Hematopoietic multipotent progenitor cell treated with erythropoietin and hydrocortisone succinate and interleukin-3 and kit ligand, for 4 days (in vitro differentiated cells): ENCODE measurements around the gene CAPN9.
"Not testable (repeated sequence)": the region's sequence is repeated elsewhere in the genome, so short reads cannot be mapped to it uniquely, and the experiment has no call there.

ENCODE experiments used
- DNase-seq: peaks from one replicate; pipeline ENCODE4 v3.0.0-alpha.2; 2015

Gene CAPN9, protein sequence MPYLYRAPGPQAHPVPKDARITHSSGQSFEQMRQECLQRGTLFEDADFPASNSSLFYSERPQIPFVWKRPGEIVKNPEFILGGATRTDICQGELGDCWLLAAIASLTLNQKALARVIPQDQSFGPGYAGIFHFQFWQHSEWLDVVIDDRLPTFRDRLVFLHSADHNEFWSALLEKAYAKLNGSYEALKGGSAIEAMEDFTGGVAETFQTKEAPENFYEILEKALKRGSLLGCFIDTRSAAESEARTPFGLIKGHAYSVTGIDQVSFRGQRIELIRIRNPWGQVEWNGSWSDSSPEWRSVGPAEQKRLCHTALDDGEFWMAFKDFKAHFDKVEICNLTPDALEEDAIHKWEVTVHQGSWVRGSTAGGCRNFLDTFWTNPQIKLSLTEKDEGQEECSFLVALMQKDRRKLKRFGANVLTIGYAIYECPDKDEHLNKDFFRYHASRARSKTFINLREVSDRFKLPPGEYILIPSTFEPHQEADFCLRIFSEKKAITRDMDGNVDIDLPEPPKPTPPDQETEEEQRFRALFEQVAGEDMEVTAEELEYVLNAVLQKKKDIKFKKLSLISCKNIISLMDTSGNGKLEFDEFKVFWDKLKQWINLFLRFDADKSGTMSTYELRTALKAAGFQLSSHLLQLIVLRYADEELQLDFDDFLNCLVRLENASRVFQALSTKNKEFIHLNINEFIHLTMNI

DNA sequence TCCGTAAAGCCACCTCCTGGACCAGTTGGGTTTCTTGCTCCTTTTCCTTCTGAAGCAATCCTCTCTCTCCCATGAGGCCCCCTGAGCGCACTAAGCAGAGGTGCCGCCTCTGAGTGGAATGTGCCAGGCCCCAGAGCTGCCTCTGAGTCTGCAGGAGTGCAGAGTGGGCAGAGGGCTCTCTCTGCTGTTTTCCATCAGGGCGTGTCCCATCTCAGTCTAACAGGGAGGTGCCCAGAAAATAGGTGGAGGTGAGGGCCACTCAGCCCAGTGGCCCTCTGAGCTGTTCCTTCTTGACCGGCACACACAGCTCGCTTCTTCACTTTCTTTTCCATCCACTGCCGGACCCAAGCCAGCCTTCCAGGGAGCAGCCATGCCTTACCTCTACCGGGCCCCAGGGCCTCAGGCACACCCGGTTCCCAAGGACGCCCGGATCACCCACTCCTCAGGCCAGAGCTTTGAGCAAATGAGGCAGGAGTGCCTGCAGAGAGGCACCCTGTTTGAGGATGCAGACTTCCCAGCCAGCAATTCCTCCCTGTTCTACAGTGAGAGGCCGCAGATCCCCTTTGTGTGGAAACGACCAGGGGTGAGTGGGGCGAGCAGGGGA lies at the start of gene CAPN9:
TSS of gene CAPN9 (plus strand) at position 262 of the 604 bp plus-strand sequence. CDS start at position 371, 109 bp downstream.
- DNase-seq: no peak

DNA sequence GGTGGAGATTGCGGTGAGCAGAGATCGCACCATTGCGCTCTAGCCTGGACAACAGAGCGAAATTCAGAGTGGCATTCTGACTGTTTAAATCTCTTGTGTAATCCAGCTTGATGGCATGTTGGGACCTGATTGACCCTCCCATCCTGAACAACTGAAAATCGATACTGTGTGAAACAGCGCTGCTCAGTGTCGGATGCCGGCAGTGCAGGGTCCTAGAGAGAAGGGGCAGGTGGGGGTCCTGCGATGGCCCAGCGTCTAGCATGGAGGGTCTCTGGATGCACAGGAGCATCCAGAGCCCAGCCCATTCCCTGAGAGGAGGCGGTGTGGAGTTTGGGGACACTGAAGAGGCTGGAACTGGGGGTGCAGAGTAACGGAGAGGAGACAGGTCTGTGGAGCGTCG lies 49.1 kb upstream of the CAPN9 start:
- no peak for DNase-seq

DNA sequence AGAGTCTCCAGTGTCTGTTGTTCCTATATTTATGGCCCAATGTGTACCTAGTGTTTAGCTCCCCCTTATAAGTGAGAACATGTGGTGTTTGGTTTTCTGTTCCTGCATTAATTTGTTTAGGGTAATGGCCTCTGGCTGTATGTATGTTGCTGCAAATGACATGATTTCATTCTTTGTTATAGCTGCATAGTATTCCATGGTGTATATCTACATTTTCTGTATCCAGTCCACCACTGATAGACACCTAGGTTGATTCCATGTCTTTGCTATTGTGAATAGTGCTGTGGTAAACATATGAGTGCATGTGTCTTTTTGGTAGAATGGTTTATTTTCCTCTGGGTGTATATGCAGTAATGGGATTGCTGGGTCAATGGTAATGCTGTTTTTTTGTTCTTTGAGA lies 48.2 kb upstream of the CAPN9 start:
- not testable (repeated sequence) for DNase-seq

DNA sequence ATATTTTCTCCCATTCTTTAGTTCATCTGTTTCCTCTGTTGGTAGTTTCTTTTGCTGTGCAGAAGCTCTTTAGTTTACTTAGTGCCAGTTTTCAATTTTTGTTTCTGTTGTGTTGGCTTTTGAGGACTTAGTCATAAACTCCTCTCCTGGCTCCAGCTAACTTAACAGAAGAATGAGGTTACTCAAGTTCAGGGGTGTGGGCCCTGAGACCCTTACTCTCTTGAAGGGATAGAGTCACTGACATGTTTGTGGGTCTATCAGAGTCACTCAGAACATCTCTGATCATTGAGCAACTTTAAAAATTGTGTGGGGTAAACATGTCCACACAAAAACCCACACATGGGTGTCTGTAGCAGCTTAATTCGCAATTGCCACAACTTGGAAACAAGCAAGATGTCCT lies 47.5 kb upstream of the CAPN9 start:
- no peak for DNase-seq

DNA sequence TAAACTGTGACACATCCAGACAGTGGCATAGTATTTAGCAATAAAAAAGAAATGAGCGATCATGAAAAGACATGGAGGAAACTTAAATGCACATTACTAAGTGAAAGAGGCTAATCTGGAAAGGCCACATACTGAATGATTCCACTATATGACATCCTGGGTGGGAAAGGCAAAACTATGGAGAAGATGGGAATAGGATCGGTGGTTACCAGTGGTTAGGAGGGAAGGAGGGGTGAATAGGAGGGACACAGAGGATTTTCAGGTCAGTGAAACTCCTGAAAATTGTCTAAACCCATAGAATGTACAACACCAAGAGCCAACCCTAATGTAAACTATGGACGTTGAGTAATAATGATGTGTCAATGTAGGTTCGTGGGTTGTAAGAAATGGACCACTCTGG lies 47.1 kb upstream of the CAPN9 start:
- DNase-seq: no peak

DNA sequence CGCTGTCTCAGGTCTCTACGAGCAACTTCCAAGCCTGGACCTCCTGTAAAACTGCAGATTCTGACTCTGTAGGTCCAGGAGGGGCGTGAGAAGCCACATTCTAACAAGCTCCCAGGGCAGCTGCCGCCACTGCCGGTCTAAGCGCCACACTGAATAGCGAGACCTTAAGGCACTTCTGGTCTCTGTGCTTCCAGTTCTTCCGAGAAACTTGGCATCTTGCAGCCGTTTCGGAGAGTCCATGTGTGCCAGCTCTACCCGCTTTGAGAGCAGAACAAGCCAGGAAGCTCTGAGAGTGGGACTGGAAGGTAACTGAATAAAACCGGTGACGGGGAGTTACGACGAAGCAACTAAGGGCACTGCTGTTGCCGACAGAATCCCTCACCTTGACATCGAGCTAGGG lies 45.8 kb upstream of the CAPN9 start:
- DNase-seq: no peak

DNA sequence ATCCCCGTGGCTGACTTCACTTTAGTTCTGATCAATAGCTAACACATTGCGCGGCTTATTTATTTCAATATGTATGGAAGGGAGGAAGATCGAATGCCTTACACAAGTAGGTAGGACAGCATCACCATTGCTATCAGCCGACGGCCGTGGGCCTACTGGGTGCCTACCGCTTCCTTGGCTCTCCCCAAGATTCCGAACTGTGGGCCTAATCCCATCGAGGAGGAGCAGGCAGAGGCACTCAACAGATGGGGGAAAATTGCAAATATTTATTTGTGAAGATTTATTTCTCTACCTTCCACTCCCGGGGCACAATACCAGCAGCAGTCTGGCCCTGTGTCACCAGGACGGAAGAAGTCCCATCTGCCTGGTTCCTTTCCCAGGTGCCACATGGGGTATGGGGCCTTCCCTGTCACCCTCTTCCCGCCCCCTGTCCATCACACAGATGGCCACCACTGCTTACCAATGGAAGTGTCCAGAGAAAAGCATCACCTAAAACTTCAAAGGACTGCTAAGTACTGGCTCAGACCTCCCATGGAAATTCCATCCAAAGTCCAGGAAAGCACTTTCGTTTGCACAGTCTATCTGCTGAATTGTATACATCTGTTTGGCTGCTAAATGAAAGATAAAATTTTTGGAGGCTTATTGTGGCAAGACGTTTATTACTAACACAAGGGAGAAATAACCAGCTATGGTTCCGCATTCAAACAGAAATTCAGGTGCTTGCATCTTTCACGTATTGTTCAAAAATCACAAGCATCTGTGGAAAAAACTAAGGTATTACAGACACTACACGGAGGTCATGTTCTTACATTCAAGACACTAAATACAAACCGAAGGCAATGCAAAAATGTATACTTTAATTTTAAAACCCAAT lies 45.1 kb upstream of the CAPN9 start:
- DNase-seq: no peak

DNA sequence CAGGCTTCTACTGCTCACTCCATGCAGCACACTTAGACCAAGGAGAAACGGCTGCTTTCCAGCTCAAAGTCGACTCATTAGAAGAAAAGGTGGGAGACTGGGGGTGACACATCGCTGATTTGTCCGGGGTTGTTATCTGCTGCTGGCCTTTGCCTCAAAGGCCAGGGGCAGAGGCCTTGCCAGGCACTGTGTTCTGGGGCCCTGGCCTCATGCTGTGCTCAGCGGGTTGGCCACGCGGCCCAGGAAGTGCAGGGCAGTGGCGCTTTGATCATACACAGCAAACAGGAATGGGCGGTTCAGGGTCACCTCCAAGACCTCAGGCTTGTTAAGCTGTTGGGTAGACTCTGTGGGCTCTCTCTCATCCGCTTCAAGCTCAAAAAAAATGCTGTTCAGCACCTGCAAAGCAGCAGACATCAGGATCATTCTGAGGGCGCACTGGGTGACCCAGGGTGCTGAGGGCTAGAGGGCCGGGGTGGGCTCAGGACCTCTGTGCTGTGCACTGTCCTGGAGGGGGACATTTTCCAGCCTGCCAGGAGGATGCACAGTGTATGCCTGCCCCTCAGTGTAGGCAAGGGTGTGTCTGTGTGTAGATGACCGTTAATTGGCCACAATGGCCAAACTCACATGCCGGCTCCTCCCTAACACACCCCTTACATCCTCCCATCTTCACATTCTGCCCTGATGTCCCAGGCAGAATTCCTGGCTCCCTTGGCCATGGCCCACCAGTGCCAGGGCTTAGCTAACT lies 44.1 kb upstream of the CAPN9 start:
- DNase-seq: no peak

DNA sequence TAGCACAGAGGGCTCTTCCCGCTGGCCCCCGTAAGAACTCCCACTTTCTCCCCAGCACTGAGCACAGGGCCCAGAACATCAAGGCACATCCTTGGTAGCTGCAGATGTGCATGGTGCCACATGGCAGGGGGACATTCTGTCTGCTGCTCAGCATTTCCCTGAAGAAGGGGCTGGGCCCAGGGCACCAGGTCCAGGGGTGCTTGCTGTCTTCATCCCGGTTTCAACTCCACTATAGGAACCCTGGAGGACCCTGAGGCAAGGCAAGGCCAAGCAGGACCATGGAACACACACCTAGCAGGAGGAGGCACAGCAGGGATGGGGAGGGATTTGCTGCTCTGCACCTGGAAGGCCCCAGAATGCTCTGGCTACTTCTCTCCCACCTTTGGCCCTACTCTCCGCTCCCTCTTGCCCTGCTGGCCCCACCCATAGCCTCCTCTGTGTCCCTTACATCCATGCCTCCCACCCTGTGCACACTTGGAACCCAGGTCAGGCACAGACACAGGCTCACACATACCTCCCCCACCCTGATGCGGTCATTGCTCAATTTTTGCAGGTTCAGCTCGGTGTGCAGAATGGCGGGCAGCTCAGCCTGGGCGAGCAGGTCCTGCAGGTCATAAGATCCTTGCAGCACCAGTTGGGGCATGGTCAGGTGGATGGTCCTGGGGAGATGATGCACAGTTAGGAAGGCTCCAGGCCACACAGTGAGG lies 43.4 kb upstream of the CAPN9 start:
- DNase-seq: no peak

DNA sequence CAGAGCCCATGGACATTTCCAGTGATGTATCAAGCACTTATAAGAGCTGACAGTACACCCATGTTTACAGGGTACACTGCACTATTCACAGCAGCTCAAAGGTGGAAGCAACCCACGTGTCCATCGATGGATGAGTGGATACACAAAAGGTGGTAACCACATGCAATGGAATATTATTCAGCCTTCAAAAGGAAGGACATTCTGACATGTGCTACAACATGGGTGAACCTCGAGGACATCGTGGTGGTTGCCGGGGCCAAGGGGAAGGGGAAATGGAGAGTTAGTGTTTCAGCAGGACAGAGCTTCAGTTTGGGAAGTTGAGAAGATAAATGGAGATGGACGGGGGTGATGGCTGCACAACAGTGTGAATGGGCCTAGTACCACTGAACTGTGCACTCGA lies 42.4 kb upstream of the CAPN9 start:
- DNase-seq: no peak

DNA sequence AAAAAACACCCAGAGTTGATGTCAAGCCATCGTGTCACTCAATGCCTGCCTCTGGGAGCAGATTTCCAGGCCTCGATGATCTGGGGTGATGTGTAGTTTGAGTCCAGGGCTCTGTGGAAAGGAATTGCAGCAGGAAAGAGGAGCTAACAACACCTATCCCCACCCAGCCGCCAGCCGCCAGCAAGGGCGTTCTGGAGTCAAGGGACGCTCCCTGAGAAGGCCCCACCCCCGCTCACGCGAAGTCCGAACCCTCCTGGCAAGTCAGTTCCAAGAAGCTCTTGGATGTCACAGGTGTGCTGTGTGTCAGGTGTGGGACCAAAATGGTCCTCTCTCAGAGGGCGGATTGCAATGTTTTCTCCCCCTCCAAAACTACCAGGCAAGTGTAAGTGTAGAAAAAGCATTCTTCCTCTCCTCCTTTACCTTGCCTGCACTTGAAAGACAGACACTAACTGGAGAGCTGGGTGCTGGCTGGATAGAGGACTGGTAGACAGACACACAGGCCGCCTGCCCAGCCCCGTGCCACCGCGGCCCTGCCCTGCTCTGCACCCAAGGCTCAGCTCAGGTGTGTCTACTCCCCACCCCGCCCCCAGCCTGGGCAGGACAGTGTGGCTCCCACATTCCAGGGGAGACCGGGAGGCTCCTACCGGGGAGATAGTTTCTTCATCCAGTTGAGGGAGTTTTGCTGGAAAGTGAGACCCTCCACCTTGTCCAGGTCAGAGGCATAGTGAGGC lies 41.7 kb upstream of the CAPN9 start:
- no peak for DNase-seq

DNA sequence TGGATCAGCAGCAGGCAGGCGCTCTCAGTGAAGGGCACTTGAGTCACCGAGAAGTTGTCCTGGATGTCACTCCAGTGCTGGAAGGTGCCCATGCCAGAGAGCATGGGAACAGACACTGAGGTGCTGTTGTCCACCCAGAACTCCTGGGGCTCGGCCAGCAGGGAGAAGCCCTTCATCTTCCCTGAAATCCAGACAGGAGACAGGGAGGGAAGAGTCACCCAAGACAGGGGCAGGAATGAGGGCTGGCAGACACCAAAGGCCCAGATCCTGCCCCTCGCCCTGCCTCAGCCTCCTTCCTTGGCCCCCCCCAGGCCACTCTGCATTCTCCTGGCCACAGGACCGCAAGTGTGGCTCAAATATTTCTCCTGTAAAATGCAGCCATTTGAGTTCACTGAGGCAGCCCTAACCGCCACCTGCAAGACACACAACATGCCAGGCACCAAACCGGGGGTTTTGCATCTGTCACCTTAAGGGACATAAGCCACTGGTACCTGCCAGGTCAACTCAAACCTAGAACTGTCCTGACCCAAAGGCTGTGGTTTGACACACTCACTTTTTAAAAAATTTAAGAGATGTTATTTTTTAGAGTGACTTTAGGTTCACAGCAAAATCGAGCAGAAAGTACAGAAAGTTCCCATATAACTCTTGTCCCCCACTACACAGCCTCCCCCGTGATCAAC lies 41.0 kb upstream of the CAPN9 start:
- DNase-seq: no peak

DNA sequence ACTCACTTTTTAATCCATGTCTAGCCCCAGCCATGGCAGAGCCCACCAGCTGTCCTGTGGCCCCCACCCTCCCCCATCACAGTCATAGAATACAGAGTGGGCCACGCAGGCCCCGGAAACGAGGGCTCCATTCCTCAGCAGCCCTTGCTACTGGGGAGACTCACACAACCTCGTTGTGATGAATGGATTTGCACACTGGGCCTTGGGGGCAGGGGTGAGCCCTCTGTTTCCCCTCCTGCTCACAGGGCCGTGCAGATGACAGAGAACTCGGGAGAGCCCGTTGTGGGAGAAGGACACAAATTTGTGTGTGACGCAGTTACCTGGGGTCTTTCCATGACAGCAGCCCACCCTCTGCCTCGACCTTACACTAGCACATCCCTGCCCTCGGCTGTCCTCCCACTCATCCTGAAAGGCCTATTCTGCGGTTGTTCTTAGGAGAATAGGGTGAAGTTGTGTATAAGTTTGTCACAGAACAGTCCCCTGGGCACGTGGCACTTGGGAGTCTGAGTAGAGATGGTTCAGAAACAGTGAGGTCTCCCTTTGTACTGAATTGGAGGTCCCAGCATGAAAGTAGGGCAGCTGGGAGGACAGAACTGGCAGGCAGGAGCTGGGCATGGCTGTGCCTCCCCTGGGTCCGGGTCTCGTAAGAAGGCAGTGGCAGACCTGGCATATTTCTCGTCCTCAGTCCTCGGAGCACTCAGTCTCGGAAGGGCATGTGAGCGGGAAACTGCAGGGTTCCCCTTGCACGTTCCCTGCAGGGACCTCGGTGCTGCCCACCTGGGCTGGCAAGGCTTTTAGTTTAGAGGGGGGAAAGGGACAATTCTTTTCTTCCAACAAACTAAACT lies 40.1 kb upstream of the CAPN9 start:
- DNase-seq: no peak

DNA sequence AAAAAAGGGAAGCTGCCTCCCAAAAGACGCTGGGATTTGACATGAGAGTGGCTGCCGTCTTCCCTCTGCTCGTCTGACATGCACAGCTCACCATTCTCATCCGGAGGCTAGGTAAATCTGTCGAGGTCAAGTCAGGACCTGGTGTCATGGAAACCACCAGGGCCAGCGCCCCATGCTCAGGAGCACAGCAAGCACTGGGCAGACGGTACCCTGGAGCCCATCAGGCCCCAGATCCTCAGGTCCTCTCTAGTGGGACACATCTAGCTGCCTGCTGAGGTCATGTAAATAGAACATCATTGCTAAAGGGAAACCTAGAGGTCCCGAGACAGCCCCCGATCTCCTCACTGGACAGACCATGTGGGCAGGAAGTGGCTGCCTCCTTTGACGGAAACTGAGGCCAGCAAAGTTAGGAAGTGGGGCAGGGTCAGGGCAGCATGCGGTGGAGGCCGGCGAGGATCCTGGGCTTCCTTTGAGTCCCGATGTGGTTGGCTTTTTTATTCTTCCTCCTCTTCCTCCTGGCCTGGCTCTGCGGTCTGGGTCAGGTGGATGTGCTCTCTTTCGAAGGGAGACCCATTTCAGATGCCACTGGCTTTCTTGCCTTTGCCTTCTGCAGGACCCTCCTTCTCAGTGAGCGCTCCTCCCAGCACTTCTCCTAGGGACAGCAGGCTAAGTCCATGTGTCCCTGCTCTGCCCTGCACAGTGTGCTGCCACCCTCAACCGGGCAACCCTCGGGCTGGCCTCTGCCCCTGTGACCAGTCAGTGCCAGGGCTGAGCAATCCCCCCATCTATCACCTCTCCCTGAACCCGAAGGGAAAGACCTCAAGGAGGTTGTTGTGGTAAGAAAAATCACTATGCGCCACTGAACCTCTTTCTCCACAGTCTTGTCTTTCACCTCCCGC lies 39.2 kb upstream of the CAPN9 start:
- DNase-seq: no peak

DNA sequence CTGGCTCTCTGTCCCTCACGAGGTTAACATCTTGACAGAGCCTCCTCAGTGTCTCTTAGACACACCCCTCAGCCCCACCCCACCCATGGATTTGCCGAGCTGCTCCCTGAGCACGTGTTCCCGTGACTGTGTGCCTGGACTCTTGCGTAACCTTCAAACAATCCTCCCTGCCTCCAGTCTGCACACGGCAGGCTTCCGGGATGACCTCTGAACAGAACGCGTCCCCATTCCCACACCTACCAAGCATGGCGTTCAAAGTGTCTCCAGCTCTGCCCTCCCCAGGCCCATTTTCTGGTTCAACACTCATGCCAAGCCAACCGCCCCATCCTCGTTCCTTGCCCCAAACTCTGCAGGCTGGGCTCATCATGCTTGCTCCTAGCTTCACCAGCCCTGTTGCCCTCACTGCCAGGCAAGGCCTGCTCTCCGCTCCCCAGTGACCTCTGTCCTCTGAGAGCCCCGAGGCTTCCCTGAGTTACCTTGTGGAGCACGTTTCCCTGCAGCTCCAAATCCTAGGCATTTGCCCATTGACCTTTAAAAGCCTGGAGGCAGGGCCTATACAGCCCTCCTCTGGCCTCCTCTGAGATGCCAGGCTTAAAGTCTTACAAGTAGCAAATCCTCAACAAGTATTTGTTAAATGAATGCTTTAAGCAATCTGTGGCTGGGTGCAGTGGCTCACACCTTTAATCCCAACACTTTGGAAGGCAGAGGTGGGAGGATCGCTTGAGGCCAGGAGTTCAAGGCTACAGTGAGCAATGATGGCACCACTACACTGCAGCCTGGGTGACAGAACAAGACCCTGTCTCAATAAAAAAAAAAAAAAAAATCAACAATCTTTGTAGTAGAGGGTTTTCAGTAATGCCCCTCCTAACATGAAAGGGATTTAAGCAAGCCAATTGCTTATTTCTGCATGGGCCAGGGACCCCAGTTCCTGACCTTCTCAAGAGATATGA lies 38.3 kb upstream of the CAPN9 start:
- DNase-seq: no peak

DNA sequence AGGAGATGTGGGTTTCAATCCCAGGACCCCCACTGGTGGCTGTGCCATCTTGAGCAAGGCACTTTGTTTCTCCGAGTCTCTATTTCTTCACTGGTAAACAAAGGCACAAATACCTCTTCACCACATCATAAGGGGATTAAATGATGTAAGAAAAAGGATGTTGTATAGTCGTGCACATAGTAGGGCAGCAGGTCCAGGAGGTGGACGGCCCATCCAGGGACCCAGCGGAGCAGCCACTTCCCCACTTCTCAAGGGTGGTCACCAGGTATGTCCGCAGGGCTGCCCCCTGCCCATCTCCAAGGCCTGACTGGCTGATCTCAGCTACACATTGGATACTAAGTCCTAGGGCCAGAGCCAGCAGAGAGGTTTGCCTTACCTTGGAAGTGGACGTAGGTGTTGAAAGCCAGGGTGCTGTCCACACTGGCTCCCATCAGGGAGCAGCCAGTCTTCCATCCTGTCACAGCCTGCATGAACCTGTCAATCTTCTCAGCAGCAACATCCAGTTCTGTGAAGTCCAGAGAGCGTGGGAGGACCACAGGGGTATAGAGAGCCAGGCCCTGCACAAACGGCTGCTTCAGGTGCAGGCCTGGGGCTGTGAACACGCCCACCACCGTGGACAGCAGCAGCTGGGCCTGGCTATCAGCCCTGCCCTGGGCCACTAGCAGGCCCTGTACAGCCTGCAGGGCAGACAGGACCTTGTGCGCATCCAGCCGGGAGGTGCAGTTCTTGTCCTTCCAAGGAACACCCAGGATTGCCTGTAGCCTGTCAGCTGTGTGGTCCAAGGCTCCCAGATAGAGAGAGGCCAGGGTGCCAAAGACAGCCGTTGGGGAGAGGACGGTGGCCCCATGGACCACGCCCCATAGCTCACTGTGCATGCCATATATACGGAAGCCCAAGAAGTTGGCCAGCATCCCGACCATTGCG lies 37.3 kb upstream of the CAPN9 start:
- DNase-seq: no peak
